Measurements from ENCODE around the gene TADA2B.

TADA2B gene

GRCh38 chr4:7103031-7103606 lies 59.9 kb downstream of the TADA2B start:
- H3K4me3 ChIP-seq (ENCODE audit: low read length): peak overlapping the region; percentile 64
- peak overlapping the region; percentile 7 for H3K9ac ChIP-seq (ENCODE audit: low read length)
- no peaks in the 10 kb centered on the region for H3K27me3 ChIP-seq (ENCODE audit: control insufficient read depth, insufficient read depth, low read length)
- peaks cover 8% of the 10 kb centered on the region for H3K4me1 ChIP-seq (ENCODE audit: control insufficient read depth, insufficient read depth, low read length)
- H3K27ac ChIP-seq (ENCODE audit: low read depth, low read length): peak overlapping the region; percentile 56
- no peaks in the 10 kb centered on the region for H3K36me3 ChIP-seq (ENCODE audit: control insufficient read depth, insufficient read depth, low read length)

- Histone ChIP-seq H3K4me3 (ENCODE audit: low read length) (peak overlapping the region; percentile 64), H3K4me1 (ENCODE audit: control insufficient read depth, insufficient read depth, low read length) (peaks cover 8% of the 10 kb centered on the region), H3K36me3 (ENCODE audit: control insufficient read depth, insufficient read depth, low read length) (no peaks in the 10 kb centered on the region), H3K27me3 (ENCODE audit: control insufficient read depth, insufficient read depth, low read length) (no peaks in the 10 kb centered on the region), H3K9ac (ENCODE audit: low read length) (peak overlapping the region; percentile 49), H3K27ac (ENCODE audit: low read depth, low read length) (peak overlapping the region; percentile 47)
These were observed 60.6 kb downstream of the TADA2B start for GRCh38 chr4:7103607-7104365.

- peaks cover 8% of the 10 kb centered on the region for H3K4me1 ChIP-seq (ENCODE audit: control insufficient read depth, insufficient read depth, low read length)
- H3K9ac ChIP-seq (ENCODE audit: low read length): no peak overlapping the region
- no peak overlapping the region for H3K27ac ChIP-seq (ENCODE audit: low read depth, low read length)
- no peaks in the 10 kb centered on the region for H3K27me3 ChIP-seq (ENCODE audit: control insufficient read depth, insufficient read depth, low read length)
- no peaks in the 10 kb centered on the region for H3K36me3 ChIP-seq (ENCODE audit: control insufficient read depth, insufficient read depth, low read length)
- H3K4me3 ChIP-seq (ENCODE audit: low read length): no peak overlapping the region
These were observed 61.3 kb downstream of the TADA2B start for GRCh38 chr4:7104366-7105031.

GRCh38 chr4:7105276-7105675 lies 62.1 kb downstream of the TADA2B start:
- Histone ChIP-seq H3K36me3 (ENCODE audit: control insufficient read depth, insufficient read depth, low read length) (no peaks in the 10 kb centered on the region), H3K9ac (ENCODE audit: low read length) (no peak overlapping the region), H3K27ac (ENCODE audit: low read depth, low read length) (no peak overlapping the region), H3K27me3 (ENCODE audit: control insufficient read depth, insufficient read depth, low read length) (no peaks in the 10 kb centered on the region), H3K4me3 (ENCODE audit: low read length) (no peak overlapping the region), H3K4me1 (ENCODE audit: control insufficient read depth, insufficient read depth, low read length) (peaks cover 8% of the 10 kb centered on the region)

DNA sequence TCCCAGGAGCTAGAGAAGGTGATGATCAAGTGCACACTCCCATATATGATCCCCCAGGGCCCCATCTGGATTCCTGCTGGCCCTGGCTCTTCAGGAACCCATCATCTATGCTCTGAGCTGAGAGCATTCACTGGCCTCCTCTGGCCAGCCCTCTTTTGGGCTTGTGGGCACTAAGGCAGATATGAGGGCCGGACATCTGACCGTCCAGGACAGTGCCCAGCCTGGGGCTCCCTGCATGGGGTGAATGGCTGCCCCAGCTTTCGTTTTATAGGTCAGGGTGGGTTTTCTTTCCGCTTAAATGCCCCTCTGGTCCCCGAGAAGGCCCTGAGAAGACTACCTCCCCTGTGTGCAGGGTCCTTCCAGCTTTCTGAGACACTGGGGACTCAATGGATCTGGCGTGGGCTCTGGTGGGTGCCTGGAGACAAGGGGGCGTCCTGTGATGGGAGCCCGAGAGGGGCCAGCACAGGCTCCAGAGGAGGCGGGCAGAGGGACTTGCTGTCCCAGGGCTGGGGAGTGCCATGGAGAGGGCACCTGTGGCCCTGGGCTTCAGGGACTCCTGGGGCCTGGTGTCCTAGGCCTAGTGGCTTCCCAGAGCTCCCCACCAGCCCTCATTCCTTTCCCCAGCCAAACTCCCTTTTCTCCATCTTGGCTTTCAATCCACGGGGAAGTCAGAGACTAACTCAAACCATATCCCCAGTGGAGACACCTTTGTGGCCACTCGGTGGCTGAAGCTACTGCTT lies 64.2 kb downstream of the TADA2B start:
- Histone ChIP-seq H3K4me1 (ENCODE audit: control insufficient read depth, insufficient read depth, low read length) (peaks cover 6% of the 10 kb centered on the region), H3K27me3 (ENCODE audit: control insufficient read depth, insufficient read depth, low read length) (no peaks in the 10 kb centered on the region), H3K4me3 (ENCODE audit: low read length) (no peak overlapping the region), H3K9ac (ENCODE audit: low read length) (no peak overlapping the region), H3K27ac (ENCODE audit: low read depth, low read length) (no peak overlapping the region), H3K36me3 (ENCODE audit: control insufficient read depth, insufficient read depth, low read length) (no peaks in the 10 kb centered on the region)

All from rectal smooth muscle tissue (tissue), 1 donor.